Ovary (tissue), 9 donors: ENCODE data around the gene NAPG. TPM values are rescaled to one million over a fixed set of nuclear protein-coding genes. Genes with fewer than 3 reads are reported as not detected.

Source experiments
- DNase-seq, 5 donors: peaks; one replicate each; pipeline ENCODE4 v3.0.0-alpha.2; 2019 to 2020
- H3K27ac ChIP-seq, 2 donors: fragments of 200-600 bp; one replicate each; pipeline versions ENCODE4 v1.5.1 to v1.8.0; 2019 to 2022
- H3K27me3 ChIP-seq: fragments of 200-600 bp; one replicate; pipeline ENCODE4 v1.8.0; 2022
- H3K36me3 ChIP-seq: fragments of 200-600 bp; sonication (generic); one replicate; pipeline ENCODE4 v1.5.1; 2019
- H3K4me1 ChIP-seq: one replicate; pipeline ENCODE4 v1.8.1; 2013; ENCODE audit warnings: mild to moderate bottlenecking, moderate library complexity; ENCODE audit not compliant: insufficient read depth
- H3K4me3 ChIP-seq: fragments of 200-600 bp; sonication (generic); one replicate; pipeline ENCODE4 v1.5.1; 2017
- H3K9me3 ChIP-seq, 2 donors: fragments of 200-600 bp in 1 of 2; sonication (generic) in 1 of 2; one replicate each; pipeline versions ENCODE4 v1.5.1 to v1.8.1; 2013 to 2019; ENCODE audit warnings: mild to moderate bottlenecking in 1 of 2, moderate library complexity in 1 of 2
- EP300 ChIP-seq: sonication (generic); formaldehyde crosslinking; IDR thresholded peaks from one replicate; pipeline ENCODE4 v1.6.1; 2017; ENCODE audit warnings: antibody characterized with exemption
- POLR2A ChIP-seq: fragments of 450-650 bp; IDR thresholded peaks from one replicate; pipeline ENCODE4 v1.6.1; 2017; ENCODE audit warnings: antibody characterized with exemption, mild to moderate bottlenecking, moderate library complexity
- WGBS, 3 donors: extraction: QIAGEN DNeasy Blood & Tissue Kit in 1 of 3; methylation state at CpG; one replicate each; pipeline versions ENCODE4 v1.1.5 to v1.1.7; 2013 to 2017; 5-methylcytosine and 5-hydroxymethylcytosine counted together
- intact Hi-C, 4 donors: fragments of 100-400 bp; cut with DNase I; formaldehyde crosslinking; loops; one replicate each; pipeline versions ENCODE4 v1.11.0 to v1.15.1; 2022 to 2023
- polyA plus RNA-seq, 2 donors: library from polyadenylated mRNA; stranded (reverse); fragments of 200-250 nt in 1 of 2; fragments of 350-450 nt in 1 of 2; fragmentation: Illumina TruSeq in 1 of 2; extraction: RNeasy Lipid Tissue Mini Kit (QIAGEN cat#74804) in 1 of 2; gene quantifications; one replicate each; pipeline ENCODE4 v1.2.3, GENCODE V29; 2013 to 2014
- total RNA-seq, 7 donors: library from RNA; depleted of rRNA in 2 of 7; stranded (reverse); fragments of >200 nt in 2 of 7; fragmentation: NEBNext Ultra II Directional in 3 of 7; extraction: Animal tissue kit (Norgen Biotek cat#: 25700) in 3 of 7; gene quantifications; one replicate each; pipeline versions ENCODE4 v1.1.0 to v1.2.4, GENCODE V29; 2016 to 2023
- TF ChIP-seq, protein P1 (sequence below), 3 donors: fragments of 450-650 bp in 2 of 3; fragments of 200-600 bp in 1 of 3; IDR thresholded peaks; one replicate each; pipeline versions ENCODE4 v1.5.1 to v1.8.0; 2016 to 2022; ENCODE audit warnings: antibody characterized with exemption in 3 of 3, mild to moderate bottlenecking in 1 of 3
- donor health status: DM: no; HTN: no; CAD: no; lungs with moderate emphysema.
- donor health status: DM: no; HTN: no; CAD: no.
- donor health status: Bipolar disorder and iron deficiency.
- donor health status: DM: yes; HTN: yes; CAD: no.
- donor health status: DM: no; HTN: no; CAD: no.
- donor health status: DM: yes; HTN: yes; CAD: no.

Gene NAPG
- total and polyA plus RNA-seq, 9 donors, result 7.9 to 25.8 (median 20.7) TPM

DNA sequence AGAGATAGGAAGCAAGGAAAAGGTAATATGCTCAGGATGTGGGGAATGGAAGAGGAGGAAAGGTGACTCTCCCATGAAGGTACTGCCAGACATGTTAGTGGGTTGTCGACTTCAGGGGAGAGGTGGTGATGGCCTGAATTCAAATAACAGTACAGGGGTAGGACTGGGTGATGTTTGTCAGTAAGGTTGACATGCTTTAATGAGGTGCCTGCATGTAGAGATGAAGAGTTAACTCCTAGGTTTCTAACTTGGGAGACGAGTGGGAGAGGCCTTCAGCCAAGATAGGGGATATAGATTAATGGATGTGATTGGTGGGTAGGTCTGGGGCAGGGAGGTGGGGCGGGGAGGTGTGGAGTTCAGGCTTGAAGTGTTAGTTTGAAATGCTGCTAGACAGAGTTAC is 2.6 kb downstream of the NAPG start:
- Histone ChIP-seq H3K36me3 (no peaks in the 10 kb centered on the region), H3K9me3 (no peaks in the 10 kb centered on the region), H3K27ac (no peak overlapping the region), H3K27me3 (no peaks in the 10 kb centered on the region), H3K4me3 (no peak overlapping the region), H3K4me1 (peaks cover 5% of the 10 kb centered on the region)
- TF ChIP-seq, protein P1, sequence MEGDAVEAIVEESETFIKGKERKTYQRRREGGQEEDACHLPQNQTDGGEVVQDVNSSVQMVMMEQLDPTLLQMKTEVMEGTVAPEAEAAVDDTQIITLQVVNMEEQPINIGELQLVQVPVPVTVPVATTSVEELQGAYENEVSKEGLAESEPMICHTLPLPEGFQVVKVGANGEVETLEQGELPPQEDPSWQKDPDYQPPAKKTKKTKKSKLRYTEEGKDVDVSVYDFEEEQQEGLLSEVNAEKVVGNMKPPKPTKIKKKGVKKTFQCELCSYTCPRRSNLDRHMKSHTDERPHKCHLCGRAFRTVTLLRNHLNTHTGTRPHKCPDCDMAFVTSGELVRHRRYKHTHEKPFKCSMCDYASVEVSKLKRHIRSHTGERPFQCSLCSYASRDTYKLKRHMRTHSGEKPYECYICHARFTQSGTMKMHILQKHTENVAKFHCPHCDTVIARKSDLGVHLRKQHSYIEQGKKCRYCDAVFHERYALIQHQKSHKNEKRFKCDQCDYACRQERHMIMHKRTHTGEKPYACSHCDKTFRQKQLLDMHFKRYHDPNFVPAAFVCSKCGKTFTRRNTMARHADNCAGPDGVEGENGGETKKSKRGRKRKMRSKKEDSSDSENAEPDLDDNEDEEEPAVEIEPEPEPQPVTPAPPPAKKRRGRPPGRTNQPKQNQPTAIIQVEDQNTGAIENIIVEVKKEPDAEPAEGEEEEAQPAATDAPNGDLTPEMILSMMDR (IDR thresholded peaks at IDR 0.05), result no peak
- TF ChIP-seq EP300, result no peak
- TF ChIP-seq POLR2A, result no peak
- DNase-seq, result no peak
- WGBS, 3 donors, result 61 to 82% (median 81%) methylated on average over 3 of the region's 3 CpGs
- intact Hi-C loops, result no loop called here

DNA sequence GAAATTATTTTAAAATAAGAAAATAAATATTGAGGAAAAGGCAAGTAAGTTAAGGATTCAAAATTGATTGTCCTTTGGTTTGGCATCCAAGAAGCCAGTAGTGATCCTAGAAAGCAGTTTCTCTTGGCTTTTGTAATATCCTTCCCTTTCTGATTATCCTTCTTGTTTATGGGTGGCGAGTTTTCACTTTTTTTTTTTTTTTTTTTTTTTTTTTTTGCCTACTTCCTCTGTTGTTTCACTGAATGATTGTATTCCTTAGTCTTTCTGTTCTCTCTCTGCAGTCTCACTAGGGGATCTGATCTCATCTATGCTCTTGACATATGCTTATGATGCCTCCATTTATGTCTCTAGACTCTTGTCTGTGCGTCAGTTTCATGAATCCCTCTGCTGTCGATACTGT is 4.2 kb downstream of the NAPG start:
- 82 to 88% (median 86%) methylated on average over 3 of the region's 3 CpGs for WGBS, 3 donors
- no peak overlapping the region for H3K27ac ChIP-seq
- peaks cover 5% of the 10 kb centered on the region for H3K4me1 ChIP-seq
- DNase-seq, result no peak
- H3K4me3 ChIP-seq, result no peak overlapping the region
- intact Hi-C loops, result no loop called here
- H3K9me3 ChIP-seq, result no peaks in the 10 kb centered on the region
- H3K27me3 ChIP-seq, result no peaks in the 10 kb centered on the region
- no peaks in the 10 kb centered on the region for H3K36me3 ChIP-seq
- TF ChIP-seq, protein P1 (IDR thresholded peaks at IDR 0.05), result no peak
- TF ChIP-seq EP300, result no peak
- TF ChIP-seq POLR2A, result no peak

DNA sequence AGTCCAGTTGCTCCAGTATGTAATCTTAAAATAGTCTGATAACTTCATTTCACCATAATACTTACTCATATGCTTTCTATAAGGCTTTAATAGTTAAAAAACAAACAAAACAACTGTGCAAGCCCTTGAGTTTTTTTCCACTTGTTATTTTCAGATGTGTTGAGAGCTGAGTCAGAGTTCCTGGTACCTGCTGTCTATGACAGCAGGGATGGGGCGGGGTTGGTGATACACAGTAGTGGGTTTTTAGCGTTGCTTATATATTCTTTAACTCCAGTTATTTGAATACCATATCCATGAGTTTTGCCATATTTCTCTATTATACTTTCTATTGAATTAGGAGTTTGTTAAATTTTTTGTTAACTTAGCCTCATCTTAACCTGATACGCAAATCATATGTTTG is 5.0 kb downstream of the NAPG start:
- intact Hi-C loops, result no loop called here
- WGBS, 3 donors, result 95 to 98% (median 97%) methylated on average over 3 of the region's 3 CpGs
- DNase-seq, result no peak
- Histone ChIP-seq H3K36me3 (no peaks in the 10 kb centered on the region), H3K27ac (no peak overlapping the region), H3K4me3 (no peak overlapping the region), H3K27me3 (no peaks in the 10 kb centered on the region), H3K4me1 (peaks cover 5% of the 10 kb centered on the region), H3K9me3 (no peaks in the 10 kb centered on the region)
- TF ChIP-seq, protein P1 (IDR thresholded peaks at IDR 0.05), result no peak
- TF ChIP-seq EP300, result no peak
- TF ChIP-seq POLR2A, result no peak

DNA sequence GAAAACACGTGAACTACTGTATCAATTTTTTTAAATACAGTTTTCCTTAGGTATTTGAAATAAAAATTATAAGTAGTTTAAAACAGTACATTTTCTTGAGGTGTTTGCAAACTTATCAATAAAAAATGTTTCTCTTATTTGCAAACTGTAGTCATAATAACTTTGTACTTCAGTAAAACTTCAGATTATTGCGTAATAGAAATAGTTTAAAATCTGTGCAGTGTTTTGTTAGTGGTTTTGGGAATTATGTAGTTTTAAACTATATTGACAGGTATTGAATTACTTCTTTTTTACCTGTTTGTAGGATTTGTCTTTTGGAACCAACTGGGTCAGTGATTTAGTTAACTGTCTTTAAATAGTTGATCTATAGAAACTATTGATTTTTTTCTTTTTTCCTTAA is 7.3 kb downstream of the NAPG start:
- intact Hi-C loops, result no loop called here
- no peak for DNase-seq
- Histone ChIP-seq H3K9me3 (no peaks in the 10 kb centered on the region), H3K27me3 (no peaks in the 10 kb centered on the region), H3K36me3 (no peaks in the 10 kb centered on the region), H3K27ac (no peak overlapping the region), H3K4me1 (peaks cover 1% of the 10 kb centered on the region), H3K4me3 (no peak overlapping the region)
- 90 to 94% (median 92%) methylated on average over 2 of the region's 2 CpGs for WGBS, 3 donors
- TF ChIP-seq EP300 (no peak), POLR2A (no peak)
- TF ChIP-seq, protein P1 (IDR thresholded peaks at IDR 0.05), result no peak

DNA sequence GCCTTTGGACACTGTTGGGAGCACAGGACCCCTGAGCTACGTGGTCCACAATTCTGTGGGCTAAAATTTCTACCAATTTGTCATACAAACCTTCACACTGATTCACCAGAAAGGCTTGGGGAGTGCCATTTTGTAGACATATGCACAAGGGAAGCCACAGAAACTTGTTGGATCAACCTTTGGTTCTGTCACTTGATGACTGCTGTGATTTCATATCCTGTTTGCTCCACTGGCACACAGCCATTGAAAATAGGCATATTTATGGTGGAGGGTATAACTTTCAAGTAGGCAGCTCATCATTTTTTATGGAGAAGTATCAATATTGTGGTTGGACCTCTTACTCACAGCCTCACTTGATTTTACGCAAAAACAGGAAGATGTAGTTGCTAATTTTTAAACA is 10.5 kb downstream of the NAPG start:
- H3K4me1 ChIP-seq, result no peaks in the 10 kb centered on the region
- no peak for DNase-seq
- H3K9me3 ChIP-seq, result no peaks in the 10 kb centered on the region
- TF ChIP-seq, protein P1 (IDR thresholded peaks at IDR 0.05), result no peak
- TF ChIP-seq EP300, result no peak
- TF ChIP-seq POLR2A, result no peak
- no peaks in the 10 kb centered on the region for H3K27me3 ChIP-seq
- intact Hi-C loops, result no loop called here
- WGBS, 3 donors, result 90 to 96% (median 92%) methylated on average over 2 of the region's 2 CpGs
- no peaks in the 10 kb centered on the region for H3K36me3 ChIP-seq
- no peak overlapping the region for H3K27ac ChIP-seq
- no peak overlapping the region for H3K4me3 ChIP-seq
